Mesothelial cell of epicardium (in vitro differentiated cells): ENCODE measurements around the gene LTBP4. TPM values are rescaled to one million over a fixed set of nuclear protein-coding genes. Genes with fewer than 3 reads are reported as not detected.

Experiments
- DNase-seq, 2 experiments: peaks; one replicate each; pipeline ENCODE4 v3.0.0; 2021; ENCODE audit warnings: low spot score in 2 of 2; ENCODE audit not compliant: unreplicated experiment in 2 of 2
- H3K27ac Mint-ChIP-seq: 2 replicates; pipeline ENCODE4 v1.8.0; 2021; ENCODE audit warnings: mixed read lengths
- H3K27me3 Mint-ChIP-seq: 2 replicates; pipeline ENCODE4 v1.8.0; 2021; ENCODE audit warnings: low read depth, mixed read lengths
- H3K36me3 Mint-ChIP-seq: 2 replicates; pipeline ENCODE4 v1.8.0; 2021; ENCODE audit warnings: mixed read lengths
- H3K4me1 Mint-ChIP-seq: 2 replicates; pipeline ENCODE4 v1.8.0; 2021; ENCODE audit warnings: mixed read lengths
- H3K4me3 Mint-ChIP-seq: 2 replicates; pipeline ENCODE4 v1.8.0; 2021; ENCODE audit warnings: mild to moderate bottlenecking, moderate library complexity, mixed read lengths
- H3K9me3 Mint-ChIP-seq: 2 replicates; pipeline ENCODE4 v1.8.0; 2021; ENCODE audit warnings: mixed read lengths
- total RNA-seq: library from RNA; stranded (reverse); gene quantifications from 3 replicates; pipeline ENCODE4 v1.2.1, GENCODE V29; 2021
- TF ChIP-seq, protein P1 (sequence below): fragments of 200-600 bp; sonication (generic); IDR thresholded peaks from one replicate; pipeline ENCODE4 v1.5.0; 2021; ENCODE audit warnings: antibody characterized with exemption; ENCODE audit not compliant: unreplicated experiment

The LTBP4 gene
- total RNA-seq, 1 donor from 2014 or later: 344 TPM

DNA sequence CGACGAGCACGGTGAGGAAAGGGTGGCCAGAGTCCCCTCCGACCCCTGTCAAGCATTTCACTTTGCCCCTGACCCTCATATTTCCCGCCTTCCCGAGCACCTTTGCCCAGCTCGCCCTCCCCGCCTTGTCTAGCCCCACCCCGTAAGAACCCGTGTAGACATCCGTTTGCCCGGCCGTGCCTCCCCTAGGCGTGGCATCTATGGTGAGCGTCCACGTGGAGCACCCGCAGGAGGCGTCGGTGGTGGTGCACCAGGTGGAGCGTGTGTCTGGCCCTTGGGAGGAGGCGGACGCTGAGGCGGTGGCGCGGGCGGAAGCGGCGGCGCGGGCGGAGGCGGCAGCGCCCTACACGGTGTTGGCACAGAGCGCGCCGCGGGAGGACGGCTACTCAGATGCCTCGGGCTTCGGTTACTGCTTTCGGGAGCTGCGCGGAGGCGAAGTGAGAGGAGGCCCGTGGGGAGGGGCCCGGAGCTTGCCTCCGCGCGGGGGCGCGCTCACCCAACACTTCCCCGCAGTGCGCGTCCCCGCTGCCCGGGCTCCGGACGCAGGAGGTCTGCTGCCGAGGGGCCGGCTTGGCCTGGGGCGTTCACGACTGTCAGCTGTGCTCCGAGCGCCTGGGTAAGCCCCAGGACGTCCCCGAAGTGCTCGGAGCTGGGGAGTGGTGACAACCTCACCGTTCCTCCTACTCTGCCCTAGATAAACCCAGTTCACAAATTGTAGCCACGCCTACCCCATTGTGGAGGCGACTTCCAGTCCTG lies 4.2 kb downstream of the LTBP4 start:
- TF ChIP-seq, protein P1, sequence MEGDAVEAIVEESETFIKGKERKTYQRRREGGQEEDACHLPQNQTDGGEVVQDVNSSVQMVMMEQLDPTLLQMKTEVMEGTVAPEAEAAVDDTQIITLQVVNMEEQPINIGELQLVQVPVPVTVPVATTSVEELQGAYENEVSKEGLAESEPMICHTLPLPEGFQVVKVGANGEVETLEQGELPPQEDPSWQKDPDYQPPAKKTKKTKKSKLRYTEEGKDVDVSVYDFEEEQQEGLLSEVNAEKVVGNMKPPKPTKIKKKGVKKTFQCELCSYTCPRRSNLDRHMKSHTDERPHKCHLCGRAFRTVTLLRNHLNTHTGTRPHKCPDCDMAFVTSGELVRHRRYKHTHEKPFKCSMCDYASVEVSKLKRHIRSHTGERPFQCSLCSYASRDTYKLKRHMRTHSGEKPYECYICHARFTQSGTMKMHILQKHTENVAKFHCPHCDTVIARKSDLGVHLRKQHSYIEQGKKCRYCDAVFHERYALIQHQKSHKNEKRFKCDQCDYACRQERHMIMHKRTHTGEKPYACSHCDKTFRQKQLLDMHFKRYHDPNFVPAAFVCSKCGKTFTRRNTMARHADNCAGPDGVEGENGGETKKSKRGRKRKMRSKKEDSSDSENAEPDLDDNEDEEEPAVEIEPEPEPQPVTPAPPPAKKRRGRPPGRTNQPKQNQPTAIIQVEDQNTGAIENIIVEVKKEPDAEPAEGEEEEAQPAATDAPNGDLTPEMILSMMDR: no peak
- Mint-ChIP-seq H3K9me3 (no peaks in the 10 kb centered on the region), H3K27me3 (peaks cover 68% of the 10 kb centered on the region), H3K4me3 (peak overlapping the region; percentile 62), H3K4me1 (peaks cover 45% of the 10 kb centered on the region), H3K36me3 (no peaks in the 10 kb centered on the region), H3K27ac (peak overlapping the region; percentile 21)
- peak in 1 of 2 experiments; percentile 69 for DNase-seq

DNA sequence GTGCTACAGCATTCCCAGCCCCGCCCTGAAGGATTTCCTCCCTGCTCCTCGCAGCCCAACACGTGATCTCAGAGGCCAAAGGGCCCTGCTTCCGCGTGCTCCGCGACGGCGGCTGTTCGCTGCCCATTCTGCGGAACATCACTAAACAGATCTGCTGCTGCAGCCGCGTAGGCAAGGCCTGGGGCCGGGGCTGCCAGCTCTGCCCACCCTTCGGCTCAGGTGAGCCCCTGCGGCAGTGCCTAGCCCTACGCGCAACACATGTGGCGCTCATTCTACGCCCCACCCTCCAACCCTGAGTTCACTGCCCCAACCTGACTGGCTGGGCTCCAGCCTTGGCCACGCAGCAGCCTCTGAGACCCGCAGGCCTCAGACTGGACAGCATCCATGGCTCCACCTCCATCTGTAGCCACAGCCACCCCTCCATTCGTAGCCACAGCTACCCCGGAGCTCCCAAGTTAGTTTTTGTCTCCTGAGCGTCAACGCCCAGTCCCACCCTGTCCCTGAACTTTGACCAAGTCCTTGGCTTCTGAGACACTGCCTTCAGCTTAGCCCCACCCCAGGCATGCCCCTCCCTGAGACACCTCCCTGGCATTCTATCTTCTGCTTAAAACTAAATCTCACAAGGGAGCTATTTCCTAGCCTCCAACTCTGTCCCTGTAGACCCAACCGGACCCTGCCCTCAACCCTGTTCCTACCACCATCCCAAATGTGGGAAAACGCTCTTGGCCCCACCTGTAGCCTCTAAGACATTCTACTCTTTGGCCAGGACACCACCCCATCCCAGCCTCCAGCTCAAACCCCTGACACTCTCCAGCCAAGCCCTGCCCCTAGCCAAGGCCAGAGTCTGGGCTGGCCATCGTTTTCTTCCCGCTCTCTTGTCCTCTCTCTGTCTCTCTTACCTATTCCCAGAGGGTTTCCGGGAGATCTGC lies 6.4 kb downstream of the LTBP4 start:
- Mint-ChIP-seq H3K27ac (no peak overlapping the region), H3K27me3 (peaks cover 60% of the 10 kb centered on the region), H3K36me3 (no peaks in the 10 kb centered on the region), H3K4me1 (peaks cover 32% of the 10 kb centered on the region), H3K4me3 (no peak overlapping the region), H3K9me3 (no peaks in the 10 kb centered on the region)
- no peak for DNase-seq
- TF ChIP-seq, protein P1: no peak

DNA sequence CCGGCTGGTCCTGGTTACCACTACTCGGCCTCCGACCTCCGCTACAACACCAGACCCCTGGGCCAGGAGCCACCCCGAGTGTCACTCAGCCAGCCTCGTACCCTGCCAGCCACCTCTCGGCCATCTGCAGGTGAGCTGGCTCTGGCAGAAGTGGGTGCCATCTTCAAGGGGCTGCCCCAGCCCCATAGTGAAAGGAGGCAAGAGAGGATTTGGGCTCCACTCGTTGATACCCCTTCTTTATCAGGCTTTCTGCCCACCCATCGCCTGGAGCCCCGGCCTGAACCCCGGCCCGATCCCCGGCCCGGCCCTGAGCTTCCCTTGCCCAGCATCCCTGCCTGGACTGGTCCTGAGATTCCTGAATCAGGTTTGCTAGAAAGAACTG lies 7.1 kb downstream of the LTBP4 start:
- peaks cover 60% of the 10 kb centered on the region for H3K27me3 Mint-ChIP-seq

DNA sequence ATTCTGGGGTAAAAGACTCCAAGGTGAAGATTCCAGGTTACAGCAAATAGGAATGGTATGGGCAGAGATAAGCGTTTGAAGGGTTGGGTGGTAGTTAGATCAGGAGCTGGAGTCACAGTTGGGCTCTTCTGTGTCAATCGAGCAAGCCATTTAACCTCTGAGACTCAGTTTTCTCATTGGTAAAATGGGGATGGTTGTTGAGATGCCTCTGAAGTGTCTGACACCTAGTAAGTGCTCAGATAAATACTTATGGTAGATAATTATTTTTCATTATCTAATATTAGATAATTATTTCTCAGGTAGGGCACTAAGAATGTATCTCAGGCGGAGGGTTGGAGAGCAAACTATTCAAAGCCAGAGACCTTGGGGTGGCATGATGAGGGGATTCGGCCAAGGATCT lies 7.8 kb downstream of the LTBP4 start:
- DNase-seq: no peak

More for the DNA sequence above, 7.1 kb downstream of the LTBP4 start:
- Mint-ChIP-seq H3K27ac (no peak overlapping the region), H3K4me3 (no peak overlapping the region), H3K36me3 (no peaks in the 10 kb centered on the region), H3K9me3 (no peaks in the 10 kb centered on the region), H3K4me1 (peaks cover 25% of the 10 kb centered on the region)
- DNase-seq: no peak
- TF ChIP-seq, protein P1: no peak

More for the DNA sequence above, 7.8 kb downstream of the LTBP4 start:
- Mint-ChIP-seq H3K27me3 (peaks cover 60% of the 10 kb centered on the region), H3K4me1 (peaks cover 22% of the 10 kb centered on the region), H3K27ac (no peak overlapping the region), H3K9me3 (no peaks in the 10 kb centered on the region), H3K4me3 (peak overlapping the region; percentile 56), H3K36me3 (no peaks in the 10 kb centered on the region)
- TF ChIP-seq, protein P1: no peak
